ENCODE data around the gene DUSP19. TPM values are rescaled to one million over a fixed set of nuclear protein-coding genes. Genes with fewer than 3 reads are reported as not detected.
A peak's percentile ranks its signal among the peaks of the same experiment; 100 is the strongest.

The DUSP19 gene
- total and polyA plus RNA-seq, 2 of the 4 experiments (the other 2 are of a cell fraction) = 0.86 to 1.4 TPM

GRCh38 chr2:183113630-183114029, 35.1 kb downstream of the DUSP19 start:
- in situ Hi-C loops (cut with MboI; ENCODE audit: low sequenced_read_pairs) = no loop called here
- Histone ChIP-seq H2BK20ac (ENCODE audit: low read depth, low read length) (no peak overlapping the region), H2BK15ac (ENCODE audit: low read depth, low read length) (no peak overlapping the region), H3K4me3 (ENCODE audit: insufficient read depth, low read depth, low read length) (no peak overlapping the region), H4K20me1 (ENCODE audit: insufficient read depth, low read length) (no peaks in the 10 kb centered on the region), H3K79me1 (ENCODE audit: low read depth in 1 of 2, low read length in 2 of 2) (no peaks in the 10 kb centered on the region), H3K4me1 (ENCODE audit: control insufficient read depth, insufficient read depth, low read length) (0 out of 2 replicates have a peak, but pooled peaks cover 2% of the 10 kb centered on the region), H3K27ac (ENCODE audit: insufficient read depth, low read length) (no peak overlapping the region), H3K9me1 (ENCODE audit: insufficient read depth, low read length) (no peaks in the 10 kb centered on the region), H4K8ac (ENCODE audit: low read depth in 2 of 2, low read length in 2 of 2) (no peak overlapping the region), H4K5ac (ENCODE audit: low read depth, low read length) (no peak overlapping the region), H3K9me3 (ENCODE audit: control insufficient read depth, insufficient read depth, low read length) (no peaks in the 10 kb centered on the region), H3K9ac (ENCODE audit: low read depth, low read length) (no peak overlapping the region), H4K91ac (ENCODE audit: insufficient read depth, low read depth, low read length) (no peak overlapping the region), H3K14ac (replicated peaks; ENCODE audit: low read depth, low read length) (no peak overlapping the region), H2BK120ac (ENCODE audit: low read depth, low read length) (no peak overlapping the region), H2AK9ac (replicated peaks; ENCODE audit: low read depth, low read length, poor library complexity) (no peak overlapping the region), H2AK5ac (ENCODE audit: low read depth, low read length) (no peak overlapping the region), H2BK5ac (ENCODE audit: low read depth, low read length, poor library complexity, severe bottlenecking) (no peak overlapping the region), H3K27me3 (ENCODE audit: control insufficient read depth, insufficient read depth, low read length) (peaks cover 2% of the 10 kb centered on the region; the same call in 1 of the 2 replicates), H3K18ac (ENCODE audit: low read depth, low read length) (no peak overlapping the region), H3K4ac (ENCODE audit: low read depth, low read length) (no peak overlapping the region), H3K4me2 (ENCODE audit: low read depth, low read length) (no peak overlapping the region), H3K56ac (ENCODE audit: extremely low read depth, insufficient read depth, low read length) (no peak overlapping the region), H2AFZ (replicated peaks; ENCODE audit: low read length, poor library complexity) (peak overlapping the region; percentile 21), H3K23ac (ENCODE audit: low read depth, low read length) (no peak overlapping the region), H3K36me3 (ENCODE audit: control insufficient read depth, insufficient read depth, low read length) (no peaks in the 10 kb centered on the region)
- no peak for ATAC-seq (ENCODE audit: low read depth)
- TF ChIP-seq RCOR1 (IDR thresholded peaks at IDR 0.05; ENCODE audit: insufficient replicate concordance, low read length) (no peak), BHLHE40 (IDR thresholded peaks at IDR 0.05; ENCODE audit: low read depth, low read length) (no peak), MXI1 (IDR thresholded peaks at IDR 0.05; ENCODE audit: borderline replicate concordance, low read depth, low read length) (no peak), ELK1 (IDR thresholded peaks at IDR 0.05; ENCODE audit: borderline replicate concordance, low read depth, low read length) (no peak), FOS (IDR thresholded peaks at IDR 0.05; ENCODE audit: low read depth, low read length) (no peak), CTCF (conservative IDR thresholded peaks at IDR 0.05; ENCODE audit: low read depth, low read length) (no peak), SMC3 (IDR thresholded peaks at IDR 0.05; ENCODE audit: low read depth, low read length) (no peak), USF2 (IDR thresholded peaks at IDR 0.05; ENCODE audit: low read depth, low read length) (no peak), NFE2L2 (IDR thresholded peaks at IDR 0.05; ENCODE audit: low read depth, low read length) (no peak)
- BruUV-seq (replicated peaks) = no TSS peak
- dilution Hi-C loops (cut with HindIII; ENCODE audit: low sequenced_read_pairs, unreplicated experiment) = no loop called here
- intact Hi-C loops (cut with micrococcal nuclease) = no loop called here
- no peak for DNase-seq
- CTCF ChIA-PET = no interaction called here
- WGBS, 2 experiments (ENCODE audit: extremely low coverage in 2 of 2, insufficient read length in 1 of 2) = 17% methylated on average over 2 of the region's 2 CpGs; no CpG with 5 or more reads in 1 of the 2 experiments
- POLR2A ChIA-PET (ENCODE audit: unreplicated experiment) = no interaction called here
